ENCODE measurements around the gene ACSM2A. TPM values are rescaled to one million over a fixed set of nuclear protein-coding genes. Genes with fewer than 3 reads are reported as not detected.
"Not testable (repeated sequence)": the region's sequence is repeated elsewhere in the genome, so short reads cannot be mapped to it uniquely, and the experiment has no call there.

ACSM2A gene
- total RNA-seq, 4 donors from 2014 or later = not detected

- H3K9me3 ChIP-seq = no peaks in the 10 kb centered on the region
- no peak for DNase-seq
- H3K27ac ChIP-seq = no peak overlapping the region
- H3K4me3 ChIP-seq = no peak overlapping the region
- no peaks in the 10 kb centered on the region for H3K27me3 ChIP-seq
- H3K4me1 ChIP-seq = no peaks in the 10 kb centered on the region
- TF ChIP-seq POLR2A (IDR thresholded peaks at IDR 0.05) (no peak), CTCF (IDR thresholded peaks at IDR 0.05) (no peak)
- H3K36me3 ChIP-seq = no peaks in the 10 kb centered on the region
These were observed 35.8 kb upstream of the ACSM2A start for GRCh38 chr16:20415541-20415940.

GRCh38 chr16:20419093-20419492 is 32.2 kb upstream of the ACSM2A start:
- H3K27me3 ChIP-seq, DNase-seq, H3K9me3 ChIP-seq, H3K4me3 ChIP-seq, H3K4me1 ChIP-seq, H3K36me3 ChIP-seq, H3K27ac ChIP-seq: not testable (repeated sequence)

GRCh38 chr16:20421748-20422147 is 29.6 kb upstream of the ACSM2A start:
- H3K36me3 ChIP-seq = not testable (repeated sequence)

GRCh38 chr16:20423772-20424128 is 27.6 kb upstream of the ACSM2A start:
- not testable (repeated sequence) for H3K36me3 ChIP-seq, H3K27ac ChIP-seq, H3K27me3 ChIP-seq, H3K9me3 ChIP-seq, H3K4me3 ChIP-seq, H3K4me1 ChIP-seq, DNase-seq

More at GRCh38 chr16:20421748-20422147, 29.6 kb upstream of the ACSM2A start:
- H3K9me3 ChIP-seq, DNase-seq, H3K27ac ChIP-seq, H3K27me3 ChIP-seq, H3K4me3 ChIP-seq, H3K4me1 ChIP-seq: not testable (repeated sequence)

- Histone ChIP-seq H3K4me1 (no peaks in the 10 kb centered on the region), H3K9me3 (no peaks in the 10 kb centered on the region), H3K27ac (no peak overlapping the region), H3K36me3 (no peaks in the 10 kb centered on the region), H3K27me3 (no peaks in the 10 kb centered on the region), H3K4me3 (no peak overlapping the region)
- DNase-seq = no peak
- TF ChIP-seq CTCF (IDR thresholded peaks at IDR 0.05) (no peak), POLR2A (IDR thresholded peaks at IDR 0.05) (no peak)
These were observed 27.0 kb upstream of the ACSM2A start for GRCh38 chr16:20424129-20424866.

GRCh38 chr16:20427401-20427797 is 23.9 kb upstream of the ACSM2A start:
- not testable (repeated sequence) for H3K9me3 ChIP-seq, H3K27me3 ChIP-seq, H3K4me3 ChIP-seq, H3K4me1 ChIP-seq, DNase-seq, H3K27ac ChIP-seq, H3K36me3 ChIP-seq

GRCh38 chr16:20429499-20429898 is 21.8 kb upstream of the ACSM2A start:
- not testable (repeated sequence) for H3K4me1 ChIP-seq, H3K4me3 ChIP-seq, H3K27ac ChIP-seq, H3K27me3 ChIP-seq, H3K9me3 ChIP-seq, DNase-seq, H3K36me3 ChIP-seq

- H3K27ac ChIP-seq, H3K4me3 ChIP-seq, DNase-seq, H3K9me3 ChIP-seq, H3K4me1 ChIP-seq, H3K27me3 ChIP-seq, H3K36me3 ChIP-seq: not testable (repeated sequence)
These were observed 20.8 kb upstream of the ACSM2A start for GRCh38 chr16:20430480-20430879.

- no peaks in the 10 kb centered on the region for H3K9me3 ChIP-seq
- no peaks in the 10 kb centered on the region for H3K36me3 ChIP-seq
- no peaks in the 10 kb centered on the region for H3K4me1 ChIP-seq
- no peak overlapping the region for H3K27ac ChIP-seq
- no peaks in the 10 kb centered on the region for H3K27me3 ChIP-seq
- H3K4me3 ChIP-seq = no peak overlapping the region
- DNase-seq = no peak
- no peak for TF ChIP-seq CTCF (IDR thresholded peaks at IDR 0.05)
These were observed 20.4 kb upstream of the ACSM2A start for GRCh38 chr16:20430948-20431347.

GRCh38 chr16:20438950-20439349 is 12.4 kb upstream of the ACSM2A start:
- H3K9me3 ChIP-seq, H3K27me3 ChIP-seq, H3K36me3 ChIP-seq, H3K4me3 ChIP-seq, H3K4me1 ChIP-seq, DNase-seq: not testable (repeated sequence)
- peak overlapping the region in 1 of 4 donors; percentile 63 for H3K27ac ChIP-seq

GRCh38 chr16:20439820-20440231 is 11.5 kb upstream of the ACSM2A start:
- H3K27ac ChIP-seq = peak overlapping the region in 2 of 4 donors; percentile 10 to 63
- not testable (repeated sequence) for H3K36me3 ChIP-seq, H3K9me3 ChIP-seq, H3K27me3 ChIP-seq, H3K4me1 ChIP-seq, H3K4me3 ChIP-seq, DNase-seq

GRCh38 chr16:20440731-20441130 is 10.6 kb upstream of the ACSM2A start:
- H3K27me3 ChIP-seq, H3K4me3 ChIP-seq: not testable (repeated sequence)
- peak overlapping the region in 1 of 4 donors; percentile 39 for H3K27ac ChIP-seq

More at GRCh38 chr16:20440731-20441130, 10.6 kb upstream of the ACSM2A start:
- not testable (repeated sequence) for H3K36me3 ChIP-seq, DNase-seq, H3K4me1 ChIP-seq, H3K9me3 ChIP-seq
